ENCODE results near the gene ANGPT4.

DNA sequence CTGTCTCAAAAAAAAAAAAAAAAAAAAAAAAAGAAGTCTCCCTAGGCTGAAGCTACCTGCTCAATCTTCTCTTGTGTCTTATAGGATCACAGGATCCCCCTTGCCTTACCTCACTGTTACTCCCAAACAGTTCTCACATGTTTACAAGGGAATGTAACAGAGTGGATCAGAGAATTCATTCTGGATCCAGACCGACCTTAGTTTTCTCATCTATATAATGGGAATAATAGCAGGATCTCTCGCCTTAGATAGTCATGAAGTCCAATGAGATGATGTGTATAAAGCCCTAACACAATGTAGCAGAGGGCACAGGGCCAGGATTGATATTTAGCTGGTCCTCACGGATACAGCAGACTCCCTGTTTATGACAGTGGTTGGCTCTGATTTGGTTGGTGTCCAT is 84.9 kb downstream of the ANGPT4 start:
- TF ChIP-seq CTCF (IDR thresholded peaks at IDR 0.05) (no peak), POLR2A (IDR thresholded peaks at IDR 0.05) (no peak)

Data from stomach (tissue), 4 donors.